Activated gamma-delta T cell (primary cell): Measurements from ENCODE around the gene SST.
"Not testable (repeated sequence)": the region's sequence is repeated elsewhere in the genome, so short reads cannot be mapped to it uniquely, and the experiment has no call there.

Experiments used
- DNase-seq: peaks from one replicate; lab custom pipeline; 2025; lab: John Stamatoyannopoulos, UW

The SST gene

DNA sequence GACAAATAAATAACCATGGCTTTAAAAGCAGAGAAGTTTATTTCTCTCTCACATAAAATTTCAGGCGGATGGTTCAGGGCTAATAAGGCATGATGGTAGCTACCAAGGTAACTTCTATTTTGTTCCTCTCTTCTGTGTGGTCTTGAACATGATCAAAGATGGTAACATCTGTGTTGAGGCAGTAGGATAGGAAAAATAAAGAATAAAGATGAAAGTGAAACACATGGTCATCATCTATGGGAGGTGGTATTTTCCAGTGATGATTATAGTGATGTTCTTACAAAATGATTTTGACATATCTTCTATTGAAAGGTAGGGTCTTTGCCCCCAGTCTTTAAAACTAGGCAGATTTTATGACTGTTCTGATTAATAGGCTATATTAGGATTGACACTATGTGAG is 14.2 kb upstream of the SST start:
- DNase-seq, result no peak

DNA sequence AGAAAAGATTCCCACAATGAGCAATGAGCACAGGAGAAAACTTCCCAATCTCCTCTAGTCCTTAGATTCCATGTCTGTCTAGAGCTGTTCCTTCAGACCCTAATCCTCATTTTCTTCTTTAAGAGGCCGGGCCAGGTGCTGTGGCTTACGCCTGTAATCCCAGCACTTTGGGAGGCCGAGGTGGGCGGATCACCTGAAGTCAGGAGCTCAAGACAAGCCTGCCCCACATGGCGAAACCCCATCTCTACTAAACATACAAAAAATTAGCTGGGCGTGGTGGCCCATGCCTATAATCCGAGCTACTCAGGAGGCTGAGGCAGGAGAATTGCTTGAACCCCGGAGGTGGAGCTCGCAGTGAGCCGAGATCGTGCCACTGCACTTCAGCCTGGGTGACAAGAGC is 11.6 kb upstream of the SST start:
- DNase-seq, result not testable (repeated sequence)

DNA sequence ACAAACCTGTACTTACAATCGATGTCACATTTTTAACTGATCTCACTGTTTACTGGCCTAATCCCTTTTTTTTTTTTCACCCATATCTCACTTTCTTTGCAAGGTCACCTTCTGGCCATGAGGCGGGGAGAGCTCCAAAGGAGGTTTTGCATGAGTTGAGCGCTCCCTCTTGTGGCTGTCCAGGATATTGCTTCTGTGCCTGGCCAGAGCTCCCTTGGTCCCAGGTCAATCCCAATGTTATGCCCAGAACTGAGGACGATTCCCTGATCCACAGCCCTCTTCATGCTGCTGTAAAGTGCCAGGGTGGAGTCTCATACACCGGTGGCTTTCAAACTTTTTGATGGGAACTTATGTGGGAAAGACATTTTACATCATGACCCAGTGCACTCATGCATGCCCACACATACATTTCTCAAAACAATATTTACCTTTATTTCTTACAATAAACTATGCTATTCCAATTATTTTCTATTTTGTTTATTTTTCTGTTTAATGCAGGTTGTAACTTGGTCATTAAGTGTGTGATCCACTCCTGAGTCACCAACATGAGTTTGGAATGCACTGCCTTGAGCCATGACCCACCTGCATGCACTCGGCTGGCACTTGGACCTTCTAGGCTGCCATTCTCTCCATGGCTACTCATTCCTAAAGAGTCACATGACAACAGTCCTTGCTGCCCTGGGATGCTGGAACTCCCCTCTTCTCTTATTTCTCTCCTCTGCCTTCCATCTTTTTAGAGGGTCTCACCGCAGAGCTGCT is 9.6 kb upstream of the SST start:
- DNase-seq, result no peak

DNA sequence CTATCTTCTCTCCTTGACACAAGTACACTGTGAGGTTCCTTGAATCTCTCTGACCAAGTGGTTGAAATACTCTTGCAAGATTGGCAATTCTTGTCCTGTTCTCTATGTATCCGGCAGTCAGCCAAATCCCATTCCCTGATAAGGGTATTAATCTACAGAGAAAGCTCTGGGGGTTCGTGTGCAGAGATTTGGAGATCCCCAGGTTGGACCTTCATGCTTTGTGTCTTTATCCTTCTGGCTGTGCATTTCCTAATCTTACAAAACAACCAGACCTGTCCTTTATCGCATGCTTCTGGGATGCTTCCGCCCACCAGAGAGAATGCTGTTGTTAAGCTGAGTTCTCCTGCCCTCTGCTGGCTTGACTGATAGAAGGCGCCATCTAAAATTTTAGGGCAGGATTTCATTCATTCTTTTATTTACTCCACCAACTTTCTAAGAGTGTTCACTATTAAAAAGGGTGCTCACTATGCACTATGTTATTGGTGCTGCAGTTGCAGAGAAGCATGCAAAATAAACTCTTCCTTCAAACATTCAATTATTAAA is 8.6 kb upstream of the SST start:
- no peak for DNase-seq

DNA sequence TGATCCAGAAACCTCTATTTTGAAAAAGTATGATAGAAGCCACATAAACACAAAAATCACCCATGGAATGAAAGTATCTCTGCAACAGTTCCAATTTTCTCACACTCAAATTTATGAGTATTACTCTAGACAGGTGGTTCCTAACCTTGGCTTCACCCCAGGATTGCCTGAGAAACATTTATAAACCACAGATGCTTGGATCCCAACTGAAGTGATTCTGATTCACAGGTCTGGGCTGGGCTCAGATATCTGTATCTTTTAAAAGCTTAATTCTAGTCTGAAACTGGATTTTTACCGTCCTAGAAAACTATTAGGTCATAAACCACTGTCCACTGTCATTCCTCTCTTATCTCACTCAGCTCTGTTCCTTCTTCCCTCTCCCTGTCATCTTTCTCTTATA is 7.4 kb upstream of the SST start:
- DNase-seq, result no peak

DNA sequence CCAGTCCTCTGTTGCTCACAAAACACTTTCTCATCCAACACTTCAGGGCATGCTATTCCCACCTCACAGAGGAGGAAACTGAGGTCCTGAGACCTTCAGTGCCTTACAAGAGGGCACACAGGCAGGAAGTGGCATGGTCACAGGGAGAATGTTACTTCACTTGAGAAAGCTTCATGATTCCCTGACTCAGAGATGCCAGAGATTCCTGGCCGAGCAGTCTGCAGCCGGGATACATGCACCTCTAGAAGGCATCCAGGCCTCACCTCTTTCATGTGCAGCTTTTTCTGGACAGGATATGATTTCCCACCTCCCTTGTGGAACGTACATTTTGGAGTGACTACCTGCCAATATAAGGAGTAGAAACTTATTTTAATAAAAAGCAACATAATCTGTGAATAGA is 2.8 kb upstream of the SST start:
- DNase-seq, result no peak

DNA sequence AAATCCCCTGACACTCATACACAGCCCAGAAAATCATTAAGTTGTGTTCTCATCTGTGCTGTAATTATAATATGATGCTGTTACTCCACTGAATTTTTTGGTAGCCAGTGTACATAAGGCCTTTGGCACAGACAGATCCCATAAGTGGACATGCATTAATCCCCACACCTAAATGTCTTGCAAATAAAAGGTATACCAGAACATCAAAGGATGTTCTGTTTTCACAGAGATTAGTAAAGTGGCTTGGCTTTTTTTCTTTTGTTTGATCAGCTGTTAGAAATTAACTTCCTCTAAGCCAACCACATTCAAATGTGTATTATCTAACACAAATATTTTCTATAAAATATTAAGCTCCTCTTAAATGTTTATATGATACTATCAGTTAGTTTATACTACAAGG is 2.7 kb downstream of the SST start:
- no peak for DNase-seq

DNA sequence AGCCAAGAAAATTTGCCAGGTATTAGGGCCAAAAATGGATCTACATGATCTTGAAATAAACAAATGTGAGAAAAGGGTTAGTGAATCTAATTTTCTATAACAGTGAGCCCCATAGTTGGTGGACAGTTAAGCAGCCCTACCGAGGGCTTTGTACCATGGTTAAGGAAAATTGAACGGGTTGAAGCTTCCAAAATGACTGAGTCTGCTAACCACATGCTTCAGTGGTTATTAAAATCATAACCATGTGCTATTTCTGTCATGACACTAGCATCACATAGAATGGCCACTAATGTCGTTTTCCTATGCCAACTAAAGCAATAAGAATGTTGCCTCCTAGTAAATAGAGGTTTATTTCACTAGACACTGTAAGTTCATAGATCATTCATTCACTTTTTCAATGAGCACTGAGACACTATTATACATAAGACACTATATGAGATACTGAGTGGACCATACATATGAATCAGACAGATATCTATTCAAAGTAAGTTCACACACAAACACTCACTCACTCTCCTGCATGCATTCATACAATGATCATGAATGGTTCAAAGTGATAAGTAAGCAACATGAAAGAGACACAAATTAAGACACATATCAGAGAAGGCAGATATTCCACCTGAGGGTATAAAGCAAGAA is 4.3 kb downstream of the SST start:
- no peak for DNase-seq

DNA sequence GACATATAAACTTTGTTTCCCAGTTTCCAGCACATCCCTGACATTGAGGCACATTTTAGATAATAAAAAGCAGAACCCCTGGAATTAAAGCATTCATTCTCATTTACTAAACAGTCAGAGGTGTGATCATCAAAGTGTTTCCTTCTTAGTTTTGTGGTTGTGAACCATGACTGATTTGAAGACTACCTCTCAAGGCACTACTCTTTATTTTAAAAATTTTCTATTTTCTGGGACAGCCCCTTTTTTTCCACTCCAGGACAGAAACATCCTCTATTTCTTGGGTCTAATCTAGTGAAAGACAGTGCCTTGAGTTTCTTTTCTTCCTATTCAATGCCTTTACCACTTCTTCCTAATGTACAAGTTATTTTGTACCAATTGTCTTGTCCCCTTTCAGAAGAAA is 5.2 kb downstream of the SST start:
- no peak for DNase-seq

DNA sequence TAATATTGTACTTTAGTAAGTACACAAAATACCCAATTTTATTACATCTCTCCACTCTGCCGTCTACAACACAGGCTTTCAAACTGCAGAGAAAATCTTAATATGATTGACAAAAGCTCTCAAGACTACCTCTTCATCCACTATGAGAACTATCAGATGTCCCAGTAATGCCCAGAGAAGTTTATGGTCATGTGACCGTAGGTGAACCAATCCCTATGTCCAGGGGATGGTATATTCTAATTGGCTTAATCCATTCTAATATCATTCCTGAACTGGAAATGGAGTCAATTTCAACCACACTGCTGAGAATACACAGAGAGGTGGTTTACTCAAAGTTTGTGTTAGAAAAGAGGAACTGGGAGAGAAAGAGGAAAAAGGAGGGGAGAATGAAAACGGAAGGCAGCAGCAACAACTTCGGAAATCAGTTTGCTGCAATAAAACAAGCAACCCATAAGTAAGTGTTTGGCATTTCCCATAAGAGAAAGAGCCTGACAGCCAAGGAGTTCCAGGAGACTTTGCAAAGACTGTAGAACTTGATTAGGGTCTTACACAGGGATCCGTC is 7.3 kb downstream of the SST start:
- no peak for DNase-seq

DNA sequence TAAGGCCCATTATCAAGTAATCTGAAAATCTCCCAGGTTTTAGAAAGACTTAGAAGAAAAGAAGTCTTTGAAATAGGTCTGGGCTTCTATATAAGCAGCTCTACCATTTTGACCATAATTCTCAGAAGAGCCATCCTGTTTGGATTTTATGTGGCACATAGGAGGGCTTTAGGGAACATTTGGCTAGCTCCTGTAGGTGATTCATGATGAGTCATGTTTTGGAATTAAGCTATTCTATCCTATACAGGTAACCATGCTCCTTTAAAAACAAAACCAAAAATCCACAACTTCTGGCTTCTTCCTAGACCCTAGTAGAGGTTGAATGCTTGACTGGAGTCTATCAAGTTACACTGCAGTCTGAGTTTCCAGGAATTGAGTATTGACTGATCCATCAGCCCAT is 8.9 kb downstream of the SST start:
- DNase-seq, result no peak

DNA sequence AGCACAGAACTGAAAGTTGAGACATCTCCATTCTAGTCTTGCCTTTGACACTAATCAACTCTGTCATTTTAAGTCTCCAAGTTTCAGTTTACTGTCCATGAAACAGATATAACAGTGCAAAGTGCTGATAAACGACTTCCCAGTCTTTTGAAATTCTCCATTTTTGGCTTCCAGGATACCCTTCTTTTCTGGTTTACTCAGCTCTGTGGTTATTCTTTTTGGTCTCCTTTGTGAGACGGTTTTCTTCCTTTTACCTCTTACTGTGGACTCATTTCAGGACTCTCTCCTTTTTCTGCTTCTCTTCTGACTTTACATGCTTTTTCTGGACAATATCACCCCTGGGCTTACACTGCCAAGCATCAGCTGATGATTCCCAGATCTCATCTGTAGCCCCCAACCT is 18.9 kb downstream of the SST start:
- DNase-seq, result no peak

DNA sequence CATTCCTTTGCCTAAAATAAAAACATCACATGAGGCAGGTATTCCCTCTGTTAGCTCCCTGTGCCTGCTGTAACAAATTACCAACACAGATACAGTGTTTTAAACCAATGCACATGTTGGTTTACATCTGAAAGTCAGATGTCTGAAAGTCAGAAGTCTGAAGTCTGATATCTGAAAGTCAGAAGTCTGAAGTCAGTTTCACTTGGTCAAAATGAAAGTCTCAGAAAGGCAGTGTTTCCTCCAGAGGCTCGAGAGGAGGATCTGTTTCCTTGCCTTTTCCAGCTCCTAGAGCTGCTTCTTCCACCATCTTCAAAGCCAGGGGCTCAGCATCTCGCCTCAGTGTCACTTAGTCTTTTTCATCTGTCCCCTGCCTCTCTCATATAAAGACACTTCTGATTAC is 22.0 kb downstream of the SST start:
- DNase-seq, result no peak

DNA sequence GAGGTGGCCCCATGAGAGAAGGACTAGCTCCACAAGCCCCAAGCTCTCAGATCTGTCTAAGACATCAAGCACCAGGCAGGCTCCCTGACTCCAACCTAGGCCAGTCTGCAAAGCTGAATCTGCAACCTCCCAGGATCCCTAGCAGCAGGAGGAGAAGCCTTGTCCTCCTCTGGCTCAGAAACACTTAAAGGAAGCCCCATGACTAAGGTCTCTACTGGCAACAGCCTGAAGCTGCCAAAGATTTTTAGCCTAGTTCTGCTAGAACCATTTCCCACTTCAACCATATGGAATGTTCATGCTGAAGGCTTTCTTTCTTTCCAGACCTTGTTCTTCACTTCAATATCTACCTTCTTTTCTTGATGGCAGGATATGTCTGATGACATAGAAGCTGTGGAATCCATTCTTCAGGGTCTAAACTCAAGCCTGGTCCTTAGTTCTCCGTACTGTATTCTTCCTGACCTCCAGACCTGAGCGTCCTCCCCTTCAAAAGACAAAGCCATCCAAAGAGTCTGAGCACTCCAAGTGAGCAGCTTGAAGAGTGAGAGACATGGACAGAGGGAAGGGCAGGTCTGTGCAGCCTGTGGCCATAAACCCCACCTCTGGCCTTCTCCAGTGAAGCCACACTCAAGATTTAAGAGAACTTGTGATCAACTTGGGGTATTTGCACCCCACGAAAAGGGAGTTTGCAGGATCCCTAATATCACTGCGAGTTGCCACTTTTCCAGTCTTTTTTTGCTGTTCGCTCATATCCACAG is 23.1 kb downstream of the SST start:
- no peak for DNase-seq

DNA sequence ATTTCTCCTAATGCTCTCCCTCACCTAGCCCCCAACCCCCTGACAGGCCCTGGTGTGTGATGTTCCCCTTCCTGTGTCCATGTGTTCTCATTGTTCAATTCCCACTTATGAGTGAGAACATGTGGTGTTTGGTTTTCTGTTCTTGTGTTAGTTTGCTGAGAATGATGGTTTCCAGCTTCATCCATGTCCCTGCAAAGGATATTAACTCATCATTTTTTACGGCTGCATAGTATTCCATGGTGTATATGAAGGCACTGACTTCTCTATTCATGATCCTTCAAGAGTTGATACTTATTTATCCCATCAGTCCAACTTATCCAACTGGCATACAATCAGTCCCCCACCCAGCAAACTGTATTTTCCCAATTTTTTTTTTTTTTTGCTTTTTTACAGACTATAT is 24.8 kb downstream of the SST start:
- DNase-seq, result not testable (repeated sequence)

DNA sequence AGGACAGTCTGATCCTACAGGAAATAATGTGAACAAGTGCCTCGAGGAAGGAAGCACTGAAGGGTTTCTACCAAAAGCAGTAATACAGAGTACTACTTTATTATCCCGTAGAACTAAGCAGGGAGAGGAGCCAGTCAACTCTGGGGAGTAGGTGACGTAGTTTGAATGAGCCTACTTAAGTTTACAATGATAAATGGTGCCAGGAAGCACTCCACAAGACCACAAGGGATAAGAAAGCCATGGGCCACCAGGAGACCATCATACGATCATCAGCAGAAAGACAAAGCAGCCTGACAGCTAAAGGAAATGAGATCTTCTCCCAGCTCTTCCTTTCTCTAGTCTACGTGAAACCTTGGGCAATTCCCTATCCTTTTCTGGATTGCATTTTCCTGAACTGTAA is 27.3 kb downstream of the SST start:
- DNase-seq, result no peak

DNA sequence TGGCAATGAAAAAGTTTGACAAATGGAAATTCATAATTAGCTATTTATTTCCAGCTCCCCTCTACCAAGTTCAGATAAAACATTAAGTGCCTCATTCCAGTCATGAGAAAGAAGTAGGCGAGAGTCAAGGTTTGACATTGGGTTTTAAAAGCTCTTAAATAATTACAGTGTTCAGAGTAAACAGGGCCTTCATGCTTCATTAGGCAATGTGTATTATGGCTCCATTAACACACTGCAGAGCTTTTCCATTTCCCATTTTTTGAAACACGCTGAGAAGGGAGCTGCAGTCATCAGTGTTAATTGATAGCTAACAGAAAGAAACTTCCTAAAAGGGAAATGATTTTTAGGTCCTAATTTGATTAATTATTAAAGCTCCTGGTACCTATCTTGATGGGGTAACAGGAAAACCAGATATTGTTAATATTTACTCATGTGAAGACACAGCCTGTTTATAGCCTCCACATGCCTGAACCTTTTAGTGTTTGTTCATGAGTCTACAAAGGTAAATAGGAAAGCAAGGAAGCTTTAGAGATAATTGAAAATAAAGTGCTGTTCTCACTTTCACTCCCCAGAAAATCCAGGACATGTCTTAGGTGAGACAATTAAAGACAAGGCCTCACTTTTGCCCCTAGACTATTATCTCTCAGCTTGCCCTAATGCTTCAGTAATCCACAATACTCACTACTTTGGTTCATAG is 28.7 kb downstream of the SST start:
- no peak for DNase-seq

DNA sequence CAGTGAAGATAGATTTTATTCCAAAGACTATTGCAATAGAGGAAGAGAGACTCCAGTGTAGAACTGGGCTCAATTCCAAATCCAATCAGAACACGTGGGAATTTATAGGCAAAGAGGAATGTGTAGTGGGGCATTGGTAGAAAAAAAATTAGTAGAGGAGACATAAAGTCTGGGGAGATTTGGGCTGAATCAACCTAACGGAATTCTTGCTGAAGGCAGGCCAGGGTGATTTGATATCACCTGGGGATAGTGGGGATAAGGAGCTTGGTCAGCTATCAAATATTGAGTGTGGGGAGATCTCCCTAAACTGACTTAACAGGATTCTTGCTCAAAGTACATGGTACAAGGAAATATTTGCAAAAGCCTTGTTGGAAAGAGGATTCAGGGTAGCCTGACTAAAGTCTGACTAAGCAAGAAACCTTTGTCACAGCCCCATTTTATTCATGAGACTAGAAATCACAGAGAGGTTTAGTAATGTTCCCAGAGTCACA is 29.6 kb downstream of the SST start:
- DNase-seq, result no peak

DNA sequence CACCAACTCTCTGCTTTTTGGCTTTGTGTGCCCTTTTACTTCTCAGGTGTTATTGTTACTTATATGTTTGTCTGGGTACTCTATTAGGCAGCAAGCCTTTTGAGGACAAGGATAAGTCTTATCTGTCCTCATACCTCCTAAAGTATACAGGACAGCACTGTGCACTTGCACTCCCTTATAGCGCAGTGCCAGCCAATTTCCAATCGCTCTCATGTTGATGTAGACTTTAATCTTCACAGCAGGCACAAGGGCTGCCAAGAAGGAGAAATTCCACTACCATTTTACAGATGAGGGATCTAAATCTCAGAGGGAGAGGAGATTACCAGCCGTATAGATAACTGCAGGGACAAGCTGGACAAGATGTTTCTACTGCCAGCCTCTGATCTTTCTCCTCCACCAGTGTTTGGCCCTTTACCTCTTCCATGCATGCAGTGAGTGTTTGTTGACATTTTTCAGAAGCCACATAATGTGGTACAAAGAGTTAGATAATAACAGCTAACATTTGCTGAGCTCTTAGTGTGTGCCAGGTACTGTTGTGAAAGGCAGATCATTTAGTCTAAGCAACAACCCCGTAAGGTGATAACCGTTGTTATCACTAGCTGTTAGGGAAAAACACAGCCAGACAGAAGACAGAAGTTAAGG is 30.1 kb downstream of the SST start:
- no peak for DNase-seq

DNA sequence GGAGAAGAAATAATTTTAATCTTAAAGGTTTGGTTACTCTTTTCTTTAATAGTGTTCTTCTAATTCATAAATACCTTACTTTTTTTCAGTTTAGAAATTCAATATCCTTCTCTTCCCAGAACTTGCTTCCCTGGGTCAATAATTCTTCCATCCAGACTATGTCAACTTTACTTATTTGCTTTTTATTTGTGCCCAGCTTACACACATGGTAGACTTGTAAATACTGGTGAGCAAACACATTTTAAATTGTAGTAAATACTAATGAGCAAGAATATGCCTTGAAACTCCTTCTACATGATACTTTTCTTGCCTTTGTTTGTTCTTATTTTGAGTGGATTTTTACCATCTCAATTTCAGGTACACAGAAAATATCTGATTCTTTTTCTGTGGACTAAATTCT is 33.7 kb downstream of the SST start:
- no peak for DNase-seq

DNA sequence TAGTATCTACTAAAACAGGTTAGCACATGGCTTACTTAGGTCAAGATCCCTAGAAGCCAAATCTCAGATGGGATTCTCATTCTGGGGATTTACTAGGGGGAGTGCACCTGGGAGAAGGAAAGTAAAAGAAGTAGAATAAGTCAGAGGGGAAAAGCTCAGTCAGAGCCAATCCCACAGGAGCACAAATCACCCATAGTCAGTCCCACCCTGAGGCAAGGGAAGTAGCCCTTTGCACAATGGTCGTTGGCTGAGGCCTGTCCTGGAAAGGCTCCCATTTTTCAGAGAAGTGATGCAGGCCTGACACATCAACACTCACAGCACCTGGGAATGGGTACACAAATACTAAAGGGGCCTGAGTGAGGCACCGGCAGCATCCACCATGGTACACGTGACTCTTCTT is 39.8 kb downstream of the SST start:
- no peak for DNase-seq
